Measurements from ENCODE around the gene RAPGEF2. TPM values are rescaled to one million over a fixed set of nuclear protein-coding genes. Genes with fewer than 3 reads are reported as not detected.
"Not testable (repeated sequence)": the region's sequence is repeated elsewhere in the genome, so short reads cannot be mapped to it uniquely, and the experiment has no call there.

Gene RAPGEF2
- total RNA-seq, 1 donor from 2014 or later = 41.6 TPM

- no peak for DNase-seq (ENCODE audit: low spot score)
These were observed 209.4 kb downstream of the RAPGEF2 start for GRCh38 chr4:159312236-159312635.

- not testable (repeated sequence) for DNase-seq (ENCODE audit: low spot score)
These were observed 213.0 kb downstream of the RAPGEF2 start for GRCh38 chr4:159315879-159316278.

GRCh38 chr4:159317203-159317602 lies 214.3 kb downstream of the RAPGEF2 start:
- DNase-seq (ENCODE audit: low spot score) = no peak

GRCh38 chr4:159319027-159319426 lies 216.1 kb downstream of the RAPGEF2 start:
- DNase-seq (ENCODE audit: low spot score) = no peak

- DNase-seq (ENCODE audit: low spot score) = no peak
These were observed 223.6 kb downstream of the RAPGEF2 start for GRCh38 chr4:159326480-159326879.

GRCh38 chr4:159328766-159329165 lies 225.9 kb downstream of the RAPGEF2 start:
- no peak for DNase-seq (ENCODE audit: low spot score)

- no peak for DNase-seq (ENCODE audit: low spot score)
These were observed 231.6 kb downstream of the RAPGEF2 start for GRCh38 chr4:159334461-159334860.

- no peak for DNase-seq (ENCODE audit: low spot score)
These were observed 234.2 kb downstream of the RAPGEF2 start for GRCh38 chr4:159337041-159337440.

- DNase-seq (ENCODE audit: low spot score) = no peak
These were observed 238.6 kb downstream of the RAPGEF2 start for GRCh38 chr4:159341522-159341921.

GRCh38 chr4:159342374-159342773 lies 239.5 kb downstream of the RAPGEF2 start:
- DNase-seq (ENCODE audit: low spot score) = no peak

GRCh38 chr4:159343116-159343515 lies 240.2 kb downstream of the RAPGEF2 start:
- DNase-seq (ENCODE audit: low spot score) = no peak

- no peak for DNase-seq (ENCODE audit: low spot score)
These were observed 242.0 kb downstream of the RAPGEF2 start for GRCh38 chr4:159344877-159345276.

GRCh38 chr4:159346681-159347080 lies 243.8 kb downstream of the RAPGEF2 start:
- DNase-seq (ENCODE audit: low spot score) = no peak

GRCh38 chr4:159347813-159348212 lies 244.9 kb downstream of the RAPGEF2 start:
- DNase-seq (ENCODE audit: low spot score) = no peak

- no peak for DNase-seq (ENCODE audit: low spot score)
These were observed 246.5 kb downstream of the RAPGEF2 start for GRCh38 chr4:159349332-159349731.

- DNase-seq (ENCODE audit: low spot score) = no peak
These were observed 249.7 kb downstream of the RAPGEF2 start for GRCh38 chr4:159352609-159353008.

GRCh38 chr4:159353422-159354116 lies 250.7 kb downstream of the RAPGEF2 start:
- DNase-seq (ENCODE audit: low spot score) = no peak

- DNase-seq (ENCODE audit: low spot score) = no peak
These were observed 252.6 kb downstream of the RAPGEF2 start for GRCh38 chr4:159355466-159355865.

GRCh38 chr4:159357350-159357749 lies 254.5 kb downstream of the RAPGEF2 start:
- DNase-seq (ENCODE audit: low spot score) = no peak

GRCh38 chr4:159358226-159358625 lies 255.3 kb downstream of the RAPGEF2 start:
- DNase-seq (ENCODE audit: low spot score) = no peak

GRCh38 chr4:159360549-159360948 lies 257.7 kb downstream of the RAPGEF2 start:
- DNase-seq (ENCODE audit: low spot score) = no peak

- DNase-seq (ENCODE audit: low spot score) = no peak
These were observed 260.5 kb downstream of the RAPGEF2 start for GRCh38 chr4:159363361-159363760.

- DNase-seq (ENCODE audit: low spot score) = no peak
These were observed 264.3 kb downstream of the RAPGEF2 start for GRCh38 chr4:159366966-159367780.
